GM10248 (cell line): ENCODE results near the gene LUZP2.

Source experiments
- CTCF ChIA-PET: fragments of 300-600 bp; sonication (Branson Sonifier 250); formaldehyde crosslinking; extraction: SDS; loops from one replicate; lab custom pipeline; 2021; ENCODE audit warnings: antibody characterized with exemption; lab: Yijun Ruan, JAX
- POLR2A ChIA-PET: fragments of 350-650 bp; sonication (Branson Sonifier 250); formaldehyde crosslinking; extraction: SDS; loops from one replicate; lab custom pipeline; 2020; ENCODE audit warnings: antibody characterized with exemption; lab: Yijun Ruan, JAX
- DNase-seq: peaks from one replicate; pipeline ENCODE4 v3.0.0; 2012; ENCODE audit errors: extremely low spot score
- CTCF ChIP-seq: IDR thresholded peaks from 2 replicates; pipeline ENCODE4 v1.5.1; 2012; ENCODE audit warnings: mild to moderate bottlenecking, low read depth; ENCODE audit errors: extremely low read depth, missing control alignments, control extremely low read depth

Gene LUZP2

GRCh38 chr11:24653901-24654300 lies 157.0 kb downstream of the LUZP2 start:
- CTCF ChIA-PET: no interaction called here
- POLR2A ChIA-PET: no interaction called here
- TF ChIP-seq CTCF: no peak
- DNase-seq: no peak

GRCh38 chr11:24661331-24661730 lies 164.5 kb downstream of the LUZP2 start:
- no peak for DNase-seq
- TF ChIP-seq CTCF: no peak
- ChIA-PET CTCF (no interaction called here), POLR2A (no interaction called here)

DNA sequence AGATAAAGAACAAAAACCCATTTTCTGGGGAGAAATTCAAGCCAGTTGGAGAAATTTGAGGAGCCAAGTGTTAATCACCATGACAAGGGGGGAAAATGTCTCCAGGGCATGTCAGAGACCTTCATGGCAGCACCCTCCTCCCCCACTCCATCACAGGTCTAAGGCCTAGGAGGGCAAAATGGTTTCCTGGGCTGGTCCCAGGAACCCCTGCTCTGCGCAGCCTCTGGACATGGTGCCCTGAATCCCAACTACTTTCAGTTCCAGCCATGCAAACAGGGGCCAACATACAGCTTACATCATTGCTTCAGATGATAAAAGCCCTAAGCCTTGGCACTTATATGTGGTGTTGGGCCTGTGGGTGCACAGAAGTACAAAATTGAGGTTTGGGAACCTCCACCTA lies 167.5 kb downstream of the LUZP2 start:
- DNase-seq: no peak
- no peak for TF ChIP-seq CTCF
- ChIA-PET CTCF (no interaction called here), POLR2A (no interaction called here)

DNA sequence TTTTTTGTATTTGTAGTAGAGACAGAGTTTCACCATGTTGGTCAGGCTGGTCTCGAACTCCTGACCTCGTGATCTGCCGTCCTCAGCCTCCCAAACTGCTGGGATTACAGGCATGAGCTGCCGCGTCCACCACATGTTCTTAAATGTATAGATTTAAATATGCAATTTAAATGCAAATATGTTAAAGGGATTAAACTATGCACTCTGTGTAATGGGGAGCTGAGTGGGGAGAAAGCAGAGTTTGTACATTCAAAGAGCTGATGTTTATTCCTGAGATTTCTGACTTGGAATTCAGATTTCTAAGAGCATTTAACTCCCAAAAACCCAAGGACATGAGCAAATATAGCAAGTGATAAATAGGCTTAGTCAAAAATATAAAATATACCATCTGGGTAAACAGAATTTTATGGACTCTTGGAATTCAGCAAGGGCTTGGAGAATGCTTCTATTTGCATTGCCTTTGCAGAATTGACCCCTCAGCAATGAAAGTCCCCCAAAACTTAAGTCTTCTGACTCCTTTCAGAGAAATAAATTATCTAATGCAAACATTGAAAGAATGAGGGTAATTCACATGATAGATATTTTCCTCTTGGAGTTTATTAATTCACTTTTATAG lies 170.6 kb downstream of the LUZP2 start:
- DNase-seq: no peak
- ChIA-PET CTCF (no interaction called here), POLR2A (no interaction called here)
- no peak for TF ChIP-seq CTCF

DNA sequence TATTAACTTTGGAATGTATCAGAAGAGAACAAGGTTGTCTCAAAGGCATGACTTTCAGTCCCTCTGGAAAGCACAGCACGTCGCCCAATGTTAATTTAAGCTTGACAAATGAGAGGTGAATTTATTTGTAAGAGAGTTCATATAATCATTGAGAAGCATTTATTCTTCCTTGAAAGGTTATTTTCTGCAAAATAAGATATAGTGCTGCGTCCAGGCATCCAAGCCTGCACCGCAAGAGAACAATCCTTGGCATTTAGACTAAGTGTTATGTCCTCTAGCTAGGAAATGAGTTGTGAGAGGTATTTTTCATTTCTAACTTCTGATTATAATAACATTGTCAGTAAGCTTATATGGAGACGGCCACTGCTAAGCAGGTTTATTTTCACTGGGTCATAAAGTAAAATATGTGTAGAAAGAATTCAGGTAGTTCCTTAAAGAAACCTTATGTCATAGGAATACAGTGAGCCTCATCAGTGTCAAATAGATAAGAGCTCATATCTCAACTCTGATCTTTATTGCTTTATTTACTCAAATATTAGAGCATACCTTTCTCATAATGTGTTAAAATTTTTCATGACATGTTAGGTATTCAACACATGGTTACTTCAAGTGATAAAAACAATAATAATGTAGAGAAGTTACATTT lies 182.0 kb downstream of the LUZP2 start:
- CTCF ChIA-PET: no interaction called here
- no peak for TF ChIP-seq CTCF
- POLR2A ChIA-PET: no interaction called here
- DNase-seq: no peak

- no peak for DNase-seq
- TF ChIP-seq CTCF: no peak
- ChIA-PET POLR2A (no interaction called here), CTCF (no interaction called here)
Observed at GRCh38 chr11:24679821-24680351, 183.0 kb downstream of the LUZP2 start.
